T-cell (primary cell): ENCODE measurements around the gene ITGAD. TPM values are rescaled to one million over a fixed set of nuclear protein-coding genes. Genes with fewer than 3 reads are reported as not detected.

Source experiments
- ATAC-seq, 4 experiments: fragments of 200-7000 bp in 3 of 4; fragments of 150-1000 bp in 1 of 4; cut with Tn5 transposase; replicated peaks in 1 of 4; 1 replicate in 3 of 4; 2 replicates in 1 of 4; pipeline ENCODE4 v1.10.0; 2021; ENCODE audit warnings: moderate library complexity in 3 of 4, mild to moderate bottlenecking in 2 of 4, moderate number of reproducible peaks in 1 of 4
- CTCF ChIA-PET, 2 donors: fragments of 300-600 bp; sonication (Branson Sonifier 250); formaldehyde crosslinking; loops; one replicate each; lab custom pipeline; 2022; ENCODE audit warnings: antibody characterized with exemption in 2 of 2; lab: Charles Lee
- POLR2A ChIA-PET, 2 donors: fragments of 300-600 bp; sonication (Branson Sonifier 250); formaldehyde crosslinking; loops; one replicate each; lab custom pipeline; 2022; ENCODE audit warnings: antibody characterized with exemption in 2 of 2; lab: Charles Lee
- DNase-seq, 35 experiments: peaks; one replicate each; pipeline versions ENCODE4 v3.0.0 to v3.0.0-alpha.2; 2013 to 2023
- H3K27ac ChIP-seq: one replicate; pipeline ENCODE4 v1.5.1; 2013; ENCODE audit warnings: low read length
- H3K27me3 ChIP-seq, 2 experiments: replicated peaks in 1 of 2; 1 replicate in 1 of 2; 2 replicates in 1 of 2; pipeline versions ENCODE4 v1.6.1 to v1.7.0; 2013; ENCODE audit warnings: low read length in 1 of 2, mixed read lengths in 1 of 2; ENCODE audit not compliant: control insufficient read depth in 2 of 2, insufficient read depth in 2 of 2; ENCODE audit errors: extremely low read depth in 1 of 2
- H3K36me3 ChIP-seq, 2 donors: 1 replicate in 1 of 2; 2 replicates in 1 of 2; pipeline versions ENCODE4 v1.6.1 to v1.7.0; 2013; ENCODE audit warnings: low read length in 1 of 2; ENCODE audit not compliant: control insufficient read depth in 2 of 2, insufficient read depth in 1 of 2; ENCODE audit errors: extremely low read depth in 1 of 2
- H3K4me1 ChIP-seq, 2 experiments: 1 replicate in 1 of 2; 2 replicates in 1 of 2; pipeline versions ENCODE4 v1.6.1 to v1.7.0; 2013; ENCODE audit warnings: low read length in 2 of 2, mixed read lengths in 1 of 2; ENCODE audit not compliant: insufficient read depth in 2 of 2, control insufficient read depth in 1 of 2; ENCODE audit errors: extremely low read depth in 1 of 2
- H3K4me3 ChIP-seq, 2 donors: 1 replicate in 1 of 2; 2 replicates in 1 of 2; pipeline versions ENCODE4 v1.5.1 to v1.7.0; 2013; ENCODE audit warnings: mild to moderate bottlenecking in 2 of 2, low read length in 1 of 2, moderate library complexity in 1 of 2; ENCODE audit not compliant: control insufficient read depth in 1 of 2; ENCODE audit errors: extremely low read depth in 1 of 2
- H3K9me3 ChIP-seq: 2 replicates; pipeline ENCODE4 v1.7.0; 2013
- H3K27ac Mint-ChIP-seq, 2 donors: one replicate each; pipeline ENCODE4 v1.8.0; 2020 to 2021; ENCODE audit warnings: mild to moderate bottlenecking in 2 of 2, mixed read lengths in 2 of 2
- H3K27me3 Mint-ChIP-seq, 2 donors: one replicate each; pipeline ENCODE4 v1.8.0; 2021 to 2022; ENCODE audit warnings: mixed read lengths in 2 of 2
- H3K36me3 Mint-ChIP-seq: one replicate; pipeline ENCODE4 v1.8.0; 2021; ENCODE audit warnings: mixed read lengths
- H3K4me1 Mint-ChIP-seq, 3 donors: one replicate each; pipeline ENCODE4 v1.8.0; 2020 to 2022; ENCODE audit warnings: mixed read lengths in 3 of 3, mild to moderate bottlenecking in 1 of 3
- H3K4me3 Mint-ChIP-seq, 3 donors: one replicate each; pipeline ENCODE4 v1.8.0; 2020 to 2022; ENCODE audit warnings: mild to moderate bottlenecking in 3 of 3, mixed read lengths in 3 of 3, moderate library complexity in 3 of 3
- H3K9me3 Mint-ChIP-seq, 3 donors: one replicate each; pipeline ENCODE4 v1.8.0; 2020 to 2022; ENCODE audit warnings: mixed read lengths in 3 of 3
- WGBS: methylation state at CpG from one replicate; pipeline ENCODE4 v1.1.5; 2013; ENCODE audit warnings: missing lambda C conversion rate; ENCODE audit not compliant: insufficient coverage; 5-methylcytosine and 5-hydroxymethylcytosine counted together
- total RNA-seq, 35 experiments: library from RNA in 6 of 35; stranded (reverse) in 6 of 35; fragments of 120-200 nt in 1 of 35; gene quantifications; one replicate each; pipeline versions ENCODE4 v1.2.1 to v1.2.4 and lab custom pipeline; 2013 to 2026

The ITGAD gene
- total RNA-seq, 5 donors from 2014 or later (not counting 1 experiment from before 2014, with no cell fraction given) = 0.22 to 0.70 (median 0.23) TPM; not detected in 2

DNA sequence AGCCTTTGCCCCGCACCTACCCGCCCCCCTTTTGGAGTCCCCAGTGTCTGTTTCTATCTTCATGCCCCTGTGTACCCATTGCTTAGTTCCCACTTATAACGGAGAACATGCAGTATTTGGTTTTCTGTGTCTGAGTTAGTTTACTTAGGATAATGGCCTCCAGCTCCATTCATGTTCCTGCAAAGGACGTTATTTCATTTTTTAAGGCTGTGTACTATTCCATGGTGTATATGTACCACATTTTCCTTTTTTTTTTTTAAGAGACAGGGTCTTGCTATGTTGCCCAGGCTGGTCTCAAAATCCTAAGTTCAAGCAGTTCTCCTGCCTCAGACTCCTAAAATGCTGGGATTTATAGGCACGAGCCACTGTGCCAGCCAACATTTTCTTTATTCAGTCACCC, 74.7 kb downstream of the ITGAD start:
- peaks cover 13 to 19% (median 17%) of the 10 kb centered on the region in 3 donors for H3K4me1 Mint-ChIP-seq
- POLR2A ChIA-PET = no interaction called here
- CTCF ChIA-PET = interaction anchor here in 1 of 2 donors (0.6 kb wide), 1 partner anchor 11 kb away, joined by 4 read pairs; no protein-coding TSS in a partner anchor

DNA sequence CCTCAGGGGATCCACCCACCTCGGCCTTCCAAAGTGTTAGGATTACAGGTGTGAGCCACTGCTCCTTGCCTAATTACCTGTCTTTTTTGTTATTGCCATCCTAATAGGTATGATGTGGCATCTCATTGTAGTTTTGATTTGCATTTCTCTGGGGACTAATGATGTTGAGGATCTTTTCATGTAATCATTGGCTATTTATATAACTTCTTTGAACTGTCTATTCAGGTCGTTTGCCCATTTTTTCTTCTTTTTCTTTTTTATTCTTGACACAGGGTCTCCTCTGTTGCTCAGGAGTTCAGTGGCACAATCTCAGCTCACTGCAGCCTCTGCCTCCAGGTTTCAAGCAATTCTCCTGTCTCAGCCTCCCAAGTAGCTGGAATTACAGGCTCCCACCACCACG, 77.5 kb downstream of the ITGAD start:
- H3K27ac ChIP-seq = no peak overlapping the region
- peaks cover 13 to 22% (median 19%) of the 10 kb centered on the region in 3 donors for H3K4me1 Mint-ChIP-seq
- H3K9me3 ChIP-seq = no peaks in the 10 kb centered on the region
- peaks cover 9% of the 10 kb centered on the region for H3K36me3 Mint-ChIP-seq
- no peak overlapping the region for H3K4me3 Mint-ChIP-seq
- no peak overlapping the region for H3K4me3 ChIP-seq
- no peaks in the 10 kb centered on the region for H3K9me3 Mint-ChIP-seq
- DNase-seq (no peak), ATAC-seq (no peak)
- H3K27me3 ChIP-seq = peaks cover 0 to 28% of the 10 kb centered on the region in 2 experiments
- peaks cover 6 to 18% of the 10 kb centered on the region in 2 donors for H3K27me3 Mint-ChIP-seq
- ChIA-PET CTCF (interaction anchor here in 1 of 2 donors (1.0 kb wide), 1 partner anchor 10 kb away, joined by 5 read pairs; no protein-coding TSS in a partner anchor), POLR2A (no interaction called here)
- 60% methylated on average over 2 of the region's 3 CpGs for WGBS
- peaks cover 0 to 24% of the 10 kb centered on the region in 2 experiments for H3K4me1 ChIP-seq
- no peak overlapping the region for H3K27ac Mint-ChIP-seq
- peaks cover 3 to 12% of the 10 kb centered on the region in 2 donors for H3K36me3 ChIP-seq

More for the DNA sequence above, 74.7 kb downstream of the ITGAD start:
- no CpG with 5 or more reads among the region's 5 CpGs for WGBS
- Mint-ChIP-seq H3K4me3 (no peak overlapping the region), H3K27ac (peak overlapping the region in 1 of 2 donors; percentile 78), H3K9me3 (no peaks in the 10 kb centered on the region), H3K36me3 (peaks cover 21% of the 10 kb centered on the region), H3K27me3 (peaks cover 5 to 12% of the 10 kb centered on the region in 2 donors)
- Histone ChIP-seq H3K9me3 (no peaks in the 10 kb centered on the region), H3K4me3 (no peak overlapping the region), H3K4me1 (peaks cover 0 to 23% of the 10 kb centered on the region in 2 experiments), H3K27me3 (peaks cover 0 to 19% of the 10 kb centered on the region in 2 experiments), H3K27ac (peak overlapping the region; percentile 0), H3K36me3 (peaks cover 2 to 33% of the 10 kb centered on the region in 2 donors)
- DNase-seq = no peak
- ATAC-seq = no peak

DNA sequence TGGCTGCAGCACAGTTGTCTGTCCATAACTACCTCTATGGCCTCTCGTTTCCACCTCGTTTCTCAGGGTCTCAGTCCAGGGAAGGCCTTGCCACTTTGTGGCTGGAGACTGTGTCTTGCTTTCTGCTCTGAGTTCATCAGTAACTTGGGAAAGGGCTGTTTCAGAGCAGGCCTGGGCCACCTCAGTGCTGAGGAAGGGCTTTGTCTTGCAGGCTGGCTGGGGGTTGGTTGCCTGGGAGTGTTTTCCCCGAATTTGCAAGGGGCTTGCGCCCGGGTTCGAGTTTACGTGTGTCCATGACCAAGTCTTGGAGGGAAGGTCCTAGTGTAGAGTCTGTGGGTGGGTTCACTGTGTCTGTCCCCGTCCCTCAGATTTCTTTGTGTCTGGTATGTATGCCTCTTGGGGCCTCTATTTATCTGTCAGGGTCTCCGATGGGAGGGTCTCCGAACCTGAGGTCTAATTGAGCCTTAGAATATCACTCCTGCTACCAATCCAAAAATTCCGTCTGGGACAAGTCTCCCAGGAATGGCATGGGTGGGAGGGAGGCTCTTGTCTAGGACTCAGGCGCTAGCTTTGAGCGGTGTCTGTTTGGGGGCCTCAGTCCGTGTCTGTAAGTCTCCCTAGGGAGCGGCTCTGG, 78.2 kb downstream of the ITGAD start:
- Histone ChIP-seq H3K9me3 (no peaks in the 10 kb centered on the region), H3K27ac (no peak overlapping the region), H3K36me3 (peaks cover 3 to 5% of the 10 kb centered on the region in 2 donors), H3K4me3 (peak overlapping the region in 1 of 2 donors; percentile 18), H3K27me3 (peaks cover 0 to 30% of the 10 kb centered on the region in 2 experiments), H3K4me1 (peaks cover 4 to 32% of the 10 kb centered on the region in 2 experiments)
- Mint-ChIP-seq H3K4me1 (peaks cover 18 to 27% (median 25%) of the 10 kb centered on the region in 3 donors), H3K4me3 (peak overlapping the region in 2 of 3 donors; percentile 28), H3K9me3 (no peaks in the 10 kb centered on the region), H3K27ac (no peak overlapping the region), H3K36me3 (peaks cover 8% of the 10 kb centered on the region), H3K27me3 (peaks cover 6 to 18% of the 10 kb centered on the region in 2 donors)
- ChIA-PET CTCF (interaction anchor here (0.6 to 1.0 kb wide), 2 partner anchors 11 to 227 kb away, joined by 3 to 5 read pairs; no protein-coding TSS in a partner anchor), POLR2A (no interaction called here)
- 73% methylated on average over 7 of the region's 15 CpGs for WGBS
- ATAC-seq (no peak), DNase-seq (no peak)

DNA sequence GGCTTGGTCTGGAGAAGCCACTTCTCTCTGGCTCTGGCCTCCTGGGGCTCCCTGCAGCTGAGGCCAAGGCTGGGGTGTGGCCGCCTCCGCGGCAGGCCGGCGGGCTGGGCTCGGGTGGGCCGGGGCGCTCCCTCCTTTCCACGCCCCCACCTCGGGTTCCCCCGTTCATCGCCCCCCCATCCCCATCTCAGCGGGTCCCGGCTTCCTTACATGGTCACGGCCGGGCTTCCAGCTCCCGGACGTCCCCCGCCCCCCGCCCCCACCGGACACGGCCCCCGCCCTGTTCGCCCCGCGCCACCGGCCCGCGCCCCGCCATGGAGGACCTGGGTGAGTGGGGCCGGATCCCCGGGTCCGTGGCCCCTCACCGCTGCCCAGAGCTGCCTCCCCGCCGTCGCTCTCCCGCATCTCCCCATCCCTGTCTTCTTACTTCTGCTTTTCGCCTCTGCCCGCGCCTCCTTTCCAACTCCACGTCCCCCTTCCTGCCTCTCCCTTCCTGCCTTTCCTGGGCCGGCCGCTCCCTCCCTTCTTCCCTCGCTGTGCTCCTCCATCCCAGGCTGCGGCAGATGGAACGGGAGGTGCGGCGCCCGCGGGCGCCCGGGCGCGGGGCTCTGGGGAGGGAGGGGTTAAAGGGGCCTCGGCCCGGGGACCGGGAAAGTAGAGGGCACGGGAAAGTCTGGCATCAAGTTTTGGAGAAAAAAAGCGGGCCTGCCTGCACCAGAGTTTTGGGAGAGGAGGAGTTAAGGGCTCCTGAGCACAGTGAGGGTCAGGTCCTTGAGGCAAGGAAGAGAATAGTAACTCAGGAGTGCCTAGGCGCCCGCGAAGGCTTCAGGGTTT, 79.0 kb downstream of the ITGAD start, which contains the start of gene TGFB1I1:
TGFB1I1 (plus strand) TSS at position 278 of the 834 bp plus-strand sequence; CDS start at position 315, 37 bp downstream.
- Histone ChIP-seq H3K27ac (no peak within 1 kb of the TSS), H3K4me3 (peak within 1 kb of the TSS; percentile 18 to 41), H3K36me3 (peaks cover 0 to 3% of the 10 kb centered on the region in 2 donors), H3K27me3 (peaks cover 0 to 33% of the 10 kb centered on the region in 2 experiments), H3K4me1 (peaks cover 4 to 34% of the 10 kb centered on the region in 2 experiments), H3K9me3 (no peaks in the 10 kb centered on the region)
- H3K9me3 Mint-ChIP-seq = no peaks in the 10 kb centered on the region
- DNase-seq (no peak), ATAC-seq (no peak)
- peak within 1 kb of the TSS; percentile 15 to 68 for H3K27ac Mint-ChIP-seq
- H3K4me1 Mint-ChIP-seq = peaks cover 16 to 27% (median 24%) of the 10 kb centered on the region in 3 donors
- H3K36me3 Mint-ChIP-seq = peaks cover 3% of the 10 kb centered on the region
- WGBS = 5% methylated on average over 39 of the region's 63 CpGs
- POLR2A ChIA-PET = interaction anchor here in 1 of 2 donors (0.6 kb wide), 1 partner anchor 428 kb away, joined by 12 read pairs; no protein-coding TSS in a partner anchor
- peaks cover 6 to 18% of the 10 kb centered on the region in 2 donors for H3K27me3 Mint-ChIP-seq
- CTCF ChIA-PET = interaction anchor here in 1 of 2 donors (0.6 kb wide), 1 partner anchor 226 kb away, joined by 3 read pairs; no protein-coding TSS in a partner anchor
- peak within 1 kb of the TSS; percentile 63 to 71 (median 63) for H3K4me3 Mint-ChIP-seq

DNA sequence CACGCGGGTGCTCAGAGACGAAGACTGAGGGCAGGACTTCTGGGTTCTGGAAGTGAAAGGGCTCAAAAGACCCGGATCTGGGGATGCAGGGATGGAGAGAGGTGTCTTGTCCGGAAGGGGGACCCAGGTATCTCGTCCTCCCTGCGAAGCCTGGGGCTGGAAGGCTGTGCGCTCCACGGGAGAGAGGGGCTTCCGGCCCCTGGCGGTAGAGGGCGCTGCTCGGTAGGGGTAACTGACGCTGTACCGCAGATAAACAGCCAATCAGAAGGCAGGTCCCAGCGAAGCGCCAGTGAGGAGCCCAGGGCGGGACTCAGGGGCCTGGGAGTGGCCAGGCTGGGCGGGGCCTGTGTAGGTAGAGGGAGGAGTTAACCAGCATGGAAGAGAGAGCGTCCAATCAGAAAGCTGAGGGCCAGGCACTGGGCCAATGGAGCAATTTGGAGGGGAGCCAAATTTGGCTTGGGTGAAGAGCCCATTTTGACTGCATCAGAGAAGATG, 79.6 kb downstream of the ITGAD start:
- H3K27me3 ChIP-seq = peaks cover 0 to 33% of the 10 kb centered on the region in 2 experiments
- H3K36me3 ChIP-seq = peaks cover 0 to 3% of the 10 kb centered on the region in 2 donors
- ATAC-seq (no peak), DNase-seq (peak in 9 of 35 experiments; percentile 14 to 54 (median 37))
- ChIA-PET CTCF (no interaction called here), POLR2A (no interaction called here)
- H3K27me3 Mint-ChIP-seq = peaks cover 6 to 18% of the 10 kb centered on the region in 2 donors
- H3K4me3 Mint-ChIP-seq = peak overlapping the region; percentile 63 to 71 (median 63)
- WGBS = 72% methylated on average over 17 of the region's 20 CpGs
- no peaks in the 10 kb centered on the region for H3K9me3 ChIP-seq
- H3K4me3 ChIP-seq = no peak overlapping the region
- peaks cover 4 to 38% of the 10 kb centered on the region in 2 experiments for H3K4me1 ChIP-seq
- H3K9me3 Mint-ChIP-seq = no peaks in the 10 kb centered on the region
- H3K36me3 Mint-ChIP-seq = no peaks in the 10 kb centered on the region
- H3K4me1 Mint-ChIP-seq = peaks cover 16 to 24% (median 19%) of the 10 kb centered on the region in 3 donors
- H3K27ac Mint-ChIP-seq = peak overlapping the region in 1 of 2 donors; percentile 15
- H3K27ac ChIP-seq = no peak overlapping the region
